ENCODE results near the gene NSF.

- TF ChIP-seq, protein P1, sequence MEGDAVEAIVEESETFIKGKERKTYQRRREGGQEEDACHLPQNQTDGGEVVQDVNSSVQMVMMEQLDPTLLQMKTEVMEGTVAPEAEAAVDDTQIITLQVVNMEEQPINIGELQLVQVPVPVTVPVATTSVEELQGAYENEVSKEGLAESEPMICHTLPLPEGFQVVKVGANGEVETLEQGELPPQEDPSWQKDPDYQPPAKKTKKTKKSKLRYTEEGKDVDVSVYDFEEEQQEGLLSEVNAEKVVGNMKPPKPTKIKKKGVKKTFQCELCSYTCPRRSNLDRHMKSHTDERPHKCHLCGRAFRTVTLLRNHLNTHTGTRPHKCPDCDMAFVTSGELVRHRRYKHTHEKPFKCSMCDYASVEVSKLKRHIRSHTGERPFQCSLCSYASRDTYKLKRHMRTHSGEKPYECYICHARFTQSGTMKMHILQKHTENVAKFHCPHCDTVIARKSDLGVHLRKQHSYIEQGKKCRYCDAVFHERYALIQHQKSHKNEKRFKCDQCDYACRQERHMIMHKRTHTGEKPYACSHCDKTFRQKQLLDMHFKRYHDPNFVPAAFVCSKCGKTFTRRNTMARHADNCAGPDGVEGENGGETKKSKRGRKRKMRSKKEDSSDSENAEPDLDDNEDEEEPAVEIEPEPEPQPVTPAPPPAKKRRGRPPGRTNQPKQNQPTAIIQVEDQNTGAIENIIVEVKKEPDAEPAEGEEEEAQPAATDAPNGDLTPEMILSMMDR (IDR thresholded peaks at IDR 0.05): no peak
- no peak for TF ChIP-seq RCOR1 (IDR thresholded peaks at IDR 0.05; ENCODE audit: low read depth, low read length)
- no peak for TF ChIP-seq NFE2L2 (conservative IDR thresholded peaks at IDR 0.05; ENCODE audit: low read length)
- TF ChIP-seq ELK1 (IDR thresholded peaks at IDR 0.05; ENCODE audit: low read depth, low read length): no peak
- no peak for TF ChIP-seq RNF2 (IDR thresholded peaks at IDR 0.05; ENCODE audit: borderline replicate concordance, low read depth)
Observed at GRCh38 chr17:46732754-46733398, 142.4 kb downstream of the NSF start.
